Panc1 (cell line): Measurements from ENCODE around the gene SEMA3D. TPM values are rescaled to one million over a fixed set of nuclear protein-coding genes. Genes with fewer than 3 reads are reported as not detected.
A peak's percentile ranks its signal among the peaks of the same experiment; 100 is the strongest.

Source experiments
- ATAC-seq: fragments of 200-7000 bp; cut with Tn5 transposase; 2 replicates; pipeline ENCODE4 v1.9.1; 2020; ENCODE audit warnings: mild to moderate bottlenecking, moderate library complexity
- BruUV-seq: library from RNA; stranded (reverse); fragments of 400-500 nt; replicated peaks from 2 replicates; lab custom pipeline; 2021; lab: Mats Ljungman, UMichigan
- CTCF ChIA-PET: fragments of 300-600 bp; sonication (Branson Sonifier 250); formaldehyde crosslinking; loops from one replicate; lab custom pipeline; 2022; ENCODE audit warnings: antibody characterized with exemption; lab: Charles Lee
- POLR2A ChIA-PET: fragments of 300-600 bp; sonication (Branson Sonifier 250); formaldehyde crosslinking; loops from one replicate; lab custom pipeline; 2022; ENCODE audit warnings: antibody characterized with exemption; lab: Charles Lee
- DNase-seq: peaks from one replicate; pipeline ENCODE4 v3.0.0-alpha.2; 2010; ENCODE audit warnings: low read depth, low spot score
- H3K27ac ChIP-seq: 2 replicates; pipeline ENCODE4 v1.5.1; 2011; ENCODE audit warnings: mild to moderate bottlenecking, low read length, inconsistent platforms
- H3K27me3 ChIP-seq: fragments of 200-500 bp; sonication (Bioruptor generic); 2 replicates; pipeline ENCODE4 v1.6.0; 2014; ENCODE audit warnings: low read length, inconsistent platforms; ENCODE audit not compliant: control insufficient read depth, insufficient read depth
- H3K36me3 ChIP-seq: fragments of 200-500 bp; sonication (Bioruptor generic); 2 replicates; pipeline ENCODE4 v1.5.1; 2014; ENCODE audit warnings: inconsistent platforms, mild to moderate bottlenecking, low read length, moderate library complexity; ENCODE audit not compliant: control insufficient read depth, insufficient read depth
- H3K4me1 ChIP-seq: 2 replicates; pipeline ENCODE4 v1.5.1; 2011; ENCODE audit warnings: inconsistent platforms, mild to moderate bottlenecking, low read length, moderate library complexity; ENCODE audit not compliant: control insufficient read depth, insufficient read depth
- H3K4me3 ChIP-seq, 2 experiments: 2 replicates each; pipeline ENCODE4 v1.5.1; 2011 to 2012; ENCODE audit warnings: low read depth in 2 of 2, low read length in 2 of 2, mild to moderate bottlenecking in 2 of 2, inconsistent platforms in 1 of 2, moderate library complexity in 1 of 2
- H3K9me3 ChIP-seq: fragments of 200-500 bp; sonication (Bioruptor generic); 2 replicates; pipeline ENCODE4 v1.5.1; 2014; ENCODE audit warnings: low read depth, mild to moderate bottlenecking, inconsistent platforms, low read length, moderate library complexity; ENCODE audit not compliant: control insufficient read depth, insufficient read depth
- POLR2AphosphoS5 ChIP-seq: IDR thresholded peaks from 2 replicates; pipeline ENCODE4 v1.6.1; 2012; ENCODE audit warnings: mild to moderate bottlenecking, low read depth, low read length, moderate library complexity
- SIN3A ChIP-seq: IDR thresholded peaks from 2 replicates; pipeline ENCODE4 v1.6.1; 2012; ENCODE audit warnings: low read depth, mild to moderate bottlenecking, low read length, moderate library complexity, borderline replicate concordance; ENCODE audit not compliant: insufficient read depth
- TCF7L2 ChIP-seq: IDR thresholded peaks from 2 replicates; pipeline ENCODE4 v1.6.1; 2011; ENCODE audit warnings: mild to moderate bottlenecking, low read depth, low read length, inconsistent platforms
- in situ Hi-C: cut with HindIII; loops from 2 replicates; pipeline ENCODE4 v1.10.0; 2016; ENCODE audit warnings: low sequenced_read_pairs, low pct_unique_long_range_greater_than_20kb
- intact Hi-C: fragments of 100-400 bp; cut with micrococcal nuclease; formaldehyde crosslinking; loops from one replicate; pipeline ENCODE4 v1.10.0; 2022; ENCODE audit not compliant: unreplicated experiment
- total RNA-seq: library from RNA; stranded (reverse); gene quantifications from one replicate; pipeline ENCODE4 v1.2.1, GENCODE V29; 2021; ENCODE audit not compliant: unreplicated experiment
- TF ChIP-seq, protein P1 (sequence below), 2 experiments: IDR thresholded peaks; 2 replicates each; pipeline ENCODE4 v1.6.1; 2011 to 2012; ENCODE audit warnings: low read depth in 2 of 2, control low read depth in 1 of 2, low read length in 1 of 2, mild to moderate bottlenecking in 1 of 2, moderate library complexity in 1 of 2; ENCODE audit not compliant: insufficient read depth in 1 of 2
- TF ChIP-seq, protein P2 (sequence below): fragments of 450-650 bp; IDR thresholded peaks from 2 replicates; pipeline ENCODE4 v1.5.1; 2017; ENCODE audit warnings: mild to moderate bottlenecking

Gene SEMA3D
- total RNA-seq, 1 experiment from 2014 or later = 11.5 TPM

DNA sequence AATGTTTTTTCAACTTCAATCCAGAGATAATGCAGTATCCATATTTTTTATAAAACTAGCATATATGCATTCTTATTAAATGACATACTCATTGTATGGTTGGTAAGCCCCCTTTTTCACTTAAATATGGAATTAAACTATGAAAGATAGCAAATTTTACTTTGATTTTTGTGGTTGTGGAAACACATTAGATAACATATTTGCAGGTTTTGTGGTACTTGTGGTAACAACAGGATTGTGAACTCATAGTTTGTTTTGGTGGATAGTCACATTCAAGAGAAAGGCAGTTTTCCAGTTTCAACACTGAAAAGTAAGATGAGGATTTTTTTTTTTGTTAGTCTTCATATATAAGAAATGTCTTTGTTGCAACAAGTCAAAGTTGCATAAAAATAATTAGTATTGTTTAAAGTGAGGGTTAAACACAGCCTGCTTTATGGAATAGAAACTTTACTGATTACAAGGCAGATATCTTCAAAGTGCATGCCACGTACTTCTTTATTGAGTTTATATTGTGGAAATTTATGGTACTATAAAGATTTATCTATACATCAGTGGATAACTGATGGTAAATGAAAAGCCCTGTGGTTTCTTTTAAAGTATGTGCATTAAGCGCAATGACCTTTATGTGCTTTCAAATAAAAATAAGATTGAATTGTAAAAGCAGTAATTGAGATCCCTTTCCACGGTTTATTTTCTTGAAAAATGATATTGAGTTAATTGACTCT, 39.7 kb upstream of the SEMA3D start:
- POLR2A ChIA-PET = no interaction called here
- no peaks in the 10 kb centered on the region for H3K36me3 ChIP-seq
- peaks cover 10% of the 10 kb centered on the region for H3K4me1 ChIP-seq
- ATAC-seq (no peak), DNase-seq (no peak)
- H3K27me3 ChIP-seq = no peaks in the 10 kb centered on the region
- no peak overlapping the region for H3K4me3 ChIP-seq
- TF ChIP-seq, protein P1, sequence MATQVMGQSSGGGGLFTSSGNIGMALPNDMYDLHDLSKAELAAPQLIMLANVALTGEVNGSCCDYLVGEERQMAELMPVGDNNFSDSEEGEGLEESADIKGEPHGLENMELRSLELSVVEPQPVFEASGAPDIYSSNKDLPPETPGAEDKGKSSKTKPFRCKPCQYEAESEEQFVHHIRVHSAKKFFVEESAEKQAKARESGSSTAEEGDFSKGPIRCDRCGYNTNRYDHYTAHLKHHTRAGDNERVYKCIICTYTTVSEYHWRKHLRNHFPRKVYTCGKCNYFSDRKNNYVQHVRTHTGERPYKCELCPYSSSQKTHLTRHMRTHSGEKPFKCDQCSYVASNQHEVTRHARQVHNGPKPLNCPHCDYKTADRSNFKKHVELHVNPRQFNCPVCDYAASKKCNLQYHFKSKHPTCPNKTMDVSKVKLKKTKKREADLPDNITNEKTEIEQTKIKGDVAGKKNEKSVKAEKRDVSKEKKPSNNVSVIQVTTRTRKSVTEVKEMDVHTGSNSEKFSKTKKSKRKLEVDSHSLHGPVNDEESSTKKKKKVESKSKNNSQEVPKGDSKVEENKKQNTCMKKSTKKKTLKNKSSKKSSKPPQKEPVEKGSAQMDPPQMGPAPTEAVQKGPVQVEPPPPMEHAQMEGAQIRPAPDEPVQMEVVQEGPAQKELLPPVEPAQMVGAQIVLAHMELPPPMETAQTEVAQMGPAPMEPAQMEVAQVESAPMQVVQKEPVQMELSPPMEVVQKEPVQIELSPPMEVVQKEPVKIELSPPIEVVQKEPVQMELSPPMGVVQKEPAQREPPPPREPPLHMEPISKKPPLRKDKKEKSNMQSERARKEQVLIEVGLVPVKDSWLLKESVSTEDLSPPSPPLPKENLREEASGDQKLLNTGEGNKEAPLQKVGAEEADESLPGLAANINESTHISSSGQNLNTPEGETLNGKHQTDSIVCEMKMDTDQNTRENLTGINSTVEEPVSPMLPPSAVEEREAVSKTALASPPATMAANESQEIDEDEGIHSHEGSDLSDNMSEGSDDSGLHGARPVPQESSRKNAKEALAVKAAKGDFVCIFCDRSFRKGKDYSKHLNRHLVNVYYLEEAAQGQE (IDR thresholded peaks at IDR 0.05; ENCODE audit: insufficient read depth in 1 of 2, low read depth in 2 of 2, low read length in 1 of 2) = no peak
- peak; percentile 98 for TF ChIP-seq TCF7L2
- in situ Hi-C loops = no loop called here
- intact Hi-C loops = no loop called here
- peak overlapping the region; percentile 54; the same call in 1 of the 2 replicates for H3K27ac ChIP-seq
- CTCF ChIA-PET = no interaction called here
- no TSS peak for BruUV-seq
- H3K9me3 ChIP-seq = no peaks in the 10 kb centered on the region

DNA sequence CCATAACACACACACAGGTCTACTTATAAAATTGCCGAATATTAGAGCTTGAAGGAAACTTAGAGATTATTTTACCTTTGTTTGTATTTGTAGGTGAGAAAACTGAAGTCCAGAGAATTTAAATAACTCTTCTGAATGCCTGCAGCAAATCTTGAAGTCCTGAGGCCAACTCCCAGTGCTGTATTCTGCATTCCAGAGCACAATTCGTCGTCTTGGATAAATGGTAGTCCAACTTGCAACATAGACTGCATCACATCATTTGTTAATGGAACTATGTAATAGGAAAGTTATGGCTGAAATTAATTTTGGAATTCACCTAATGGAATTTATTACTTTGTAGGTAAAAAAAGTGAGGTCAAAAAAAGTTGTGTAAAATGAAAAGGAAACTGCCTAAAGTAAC, 37.3 kb upstream of the SEMA3D start:
- no peaks in the 10 kb centered on the region for H3K9me3 ChIP-seq

More for the DNA sequence above, 37.3 kb upstream of the SEMA3D start:
- DNase-seq = no peak
- BruUV-seq = no TSS peak
- H3K27ac ChIP-seq = no peak overlapping the region
- intact Hi-C loops = no loop called here
- TF ChIP-seq, protein P1 (IDR thresholded peaks at IDR 0.05; ENCODE audit: insufficient read depth in 1 of 2, low read depth in 2 of 2, low read length in 1 of 2) = no peak
- TF ChIP-seq POLR2AphosphoS5 = no peak
- TF ChIP-seq SIN3A = no peak
- TF ChIP-seq, protein P2, sequence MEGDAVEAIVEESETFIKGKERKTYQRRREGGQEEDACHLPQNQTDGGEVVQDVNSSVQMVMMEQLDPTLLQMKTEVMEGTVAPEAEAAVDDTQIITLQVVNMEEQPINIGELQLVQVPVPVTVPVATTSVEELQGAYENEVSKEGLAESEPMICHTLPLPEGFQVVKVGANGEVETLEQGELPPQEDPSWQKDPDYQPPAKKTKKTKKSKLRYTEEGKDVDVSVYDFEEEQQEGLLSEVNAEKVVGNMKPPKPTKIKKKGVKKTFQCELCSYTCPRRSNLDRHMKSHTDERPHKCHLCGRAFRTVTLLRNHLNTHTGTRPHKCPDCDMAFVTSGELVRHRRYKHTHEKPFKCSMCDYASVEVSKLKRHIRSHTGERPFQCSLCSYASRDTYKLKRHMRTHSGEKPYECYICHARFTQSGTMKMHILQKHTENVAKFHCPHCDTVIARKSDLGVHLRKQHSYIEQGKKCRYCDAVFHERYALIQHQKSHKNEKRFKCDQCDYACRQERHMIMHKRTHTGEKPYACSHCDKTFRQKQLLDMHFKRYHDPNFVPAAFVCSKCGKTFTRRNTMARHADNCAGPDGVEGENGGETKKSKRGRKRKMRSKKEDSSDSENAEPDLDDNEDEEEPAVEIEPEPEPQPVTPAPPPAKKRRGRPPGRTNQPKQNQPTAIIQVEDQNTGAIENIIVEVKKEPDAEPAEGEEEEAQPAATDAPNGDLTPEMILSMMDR = no peak
- TF ChIP-seq TCF7L2 = no peak
- in situ Hi-C loops = no loop called here
- POLR2A ChIA-PET = no interaction called here
- peaks cover 10% of the 10 kb centered on the region for H3K4me1 ChIP-seq
- H3K4me3 ChIP-seq = no peak overlapping the region
- H3K36me3 ChIP-seq = no peaks in the 10 kb centered on the region
- CTCF ChIA-PET = no interaction called here
- H3K27me3 ChIP-seq = no peaks in the 10 kb centered on the region
- no peak for ATAC-seq
